Hepatocyte (in vitro differentiated cells): Measurements from ENCODE around the gene PTGER2.

Source experiments
- EZH2 ChIP-seq: fragments of 200-600 bp; sonication (generic); IDR thresholded peaks from 2 replicates; pipeline ENCODE4 v1.6.1; 2016; ENCODE audit warnings: antibody characterized with exemption, mild to moderate bottlenecking, borderline replicate concordance
- EZH2phosphoT487 ChIP-seq: fragments of 200-600 bp; sonication (generic); IDR thresholded peaks from one replicate; pipeline ENCODE4 v1.6.1; 2018; ENCODE audit warnings: antibody characterized with exemption, mild to moderate bottlenecking, low read depth, moderate library complexity; ENCODE audit not compliant: unreplicated experiment, severe bottlenecking

DNA sequence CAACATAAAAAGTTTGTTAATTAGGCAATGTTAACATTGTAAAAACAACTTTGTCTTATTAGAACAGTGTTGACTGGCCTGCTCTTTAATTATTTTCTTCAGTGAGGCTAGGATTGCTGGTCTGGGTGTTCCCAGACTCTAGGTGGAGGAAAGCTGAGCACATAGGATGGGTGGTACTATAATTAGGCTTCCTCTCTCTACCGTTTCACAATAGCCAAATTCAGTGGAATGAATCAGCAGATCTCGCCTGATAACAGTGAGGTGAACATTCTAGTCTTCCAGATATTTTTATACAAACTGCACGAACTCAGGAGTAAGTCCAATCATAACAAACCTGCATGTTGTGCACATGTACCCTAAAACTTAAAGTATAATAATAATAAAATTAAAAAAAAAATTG, 34.7 kb upstream of the PTGER2 start:
- TF ChIP-seq EZH2, result no peak
- TF ChIP-seq EZH2phosphoT487, result no peak
